Brain microvascular endothelial cell (primary cell): ENCODE measurements around the gene EPB41L1.

ENCODE experiments used
- DNase-seq: peaks from one replicate; pipeline ENCODE4 v3.0.0-alpha.2; 2020
- H3K27ac ChIP-seq: fragments of 250-450 bp; sonication (Bioruptor Pico); 2 replicates; pipeline ENCODE4 v1.5.1; 2020; ENCODE audit warnings: mild to moderate bottlenecking, moderate library complexity
- H3K27me3 ChIP-seq: fragments of 250-450 bp; sonication (Bioruptor Pico); replicated peaks from 2 replicates; pipeline ENCODE4 v1.5.1; 2020; ENCODE audit warnings: mild to moderate bottlenecking
- H3K36me3 ChIP-seq: fragments of 250-450 bp; sonication (Bioruptor Pico); replicated peaks from 2 replicates; pipeline ENCODE4 v1.5.1; 2020; ENCODE audit warnings: mild to moderate bottlenecking
- H3K4me3 ChIP-seq: 2 replicates; pipeline ENCODE4 v1.5.1; 2011; ENCODE audit warnings: low read depth, mild to moderate bottlenecking, control low read depth, low read length, moderate library complexity
- CTCF ChIP-seq: IDR thresholded peaks from 2 replicates; pipeline ENCODE4 v1.5.1; 2011; ENCODE audit warnings: low read depth, mild to moderate bottlenecking, moderate library complexity, low read length, control low read depth, inconsistent platforms; ENCODE audit errors: missing control alignments
- in situ Hi-C: cut with HindIII; loops from 2 replicates; pipeline ENCODE4 v1.10.0; 2017; ENCODE audit warnings: low sequenced_read_pairs, low pct_ligation_motif_present

The EPB41L1 gene

GRCh38 chr20:36259177-36260061 is 104.9 kb downstream of the EPB41L1 start:
- TF ChIP-seq CTCF, result no peak
- DNase-seq, result no peak
- Histone ChIP-seq H3K4me3 (no peak overlapping the region), H3K36me3 (peaks cover 11% of the 10 kb centered on the region), H3K27ac (no peak overlapping the region), H3K27me3 (no peaks in the 10 kb centered on the region)
- in situ Hi-C loops, result no loop called here

GRCh38 chr20:36260316-36260715 is 105.8 kb downstream of the EPB41L1 start:
- peaks cover 11% of the 10 kb centered on the region for H3K36me3 ChIP-seq
- in situ Hi-C loops, result no loop called here
- no peak for TF ChIP-seq CTCF
- H3K4me3 ChIP-seq, result no peak overlapping the region
- no peaks in the 10 kb centered on the region for H3K27me3 ChIP-seq
- H3K27ac ChIP-seq, result no peak overlapping the region
- no peak for DNase-seq

GRCh38 chr20:36261389-36262105 is 107.0 kb downstream of the EPB41L1 start:
- TF ChIP-seq CTCF, result no peak
- H3K27ac ChIP-seq, result no peak overlapping the region
- in situ Hi-C loops, result no loop called here
- peaks cover 6% of the 10 kb centered on the region for H3K36me3 ChIP-seq
- H3K27me3 ChIP-seq, result no peaks in the 10 kb centered on the region
- H3K4me3 ChIP-seq, result no peak overlapping the region
- DNase-seq, result no peak

- no peak overlapping the region for H3K4me3 ChIP-seq
- DNase-seq, result no peak
- in situ Hi-C loops, result no loop called here
- TF ChIP-seq CTCF, result no peak
- no peaks in the 10 kb centered on the region for H3K36me3 ChIP-seq
- H3K27me3 ChIP-seq, result no peaks in the 10 kb centered on the region
- no peak overlapping the region for H3K27ac ChIP-seq
Observed at GRCh38 chr20:36262440-36262839, 107.9 kb downstream of the EPB41L1 start.

GRCh38 chr20:36264426-36265246 is 110.1 kb downstream of the EPB41L1 start:
- Histone ChIP-seq H3K4me3 (no peak overlapping the region), H3K36me3 (no peaks in the 10 kb centered on the region), H3K27me3 (no peaks in the 10 kb centered on the region), H3K27ac (no peak overlapping the region)
- no peak for DNase-seq
- in situ Hi-C loops, result no loop called here
- TF ChIP-seq CTCF, result no peak
